GM12873 (cell line): ENCODE data around the gene TMEM131.

Source experiments
- CTCF ChIP-seq: IDR thresholded peaks from 2 replicates; pipeline ENCODE4 v1.5.1; 2012; ENCODE audit warnings: low read depth, mild to moderate bottlenecking, moderate library complexity, low read length, control low read depth; ENCODE audit not compliant: insufficient read depth; ENCODE audit errors: missing control alignments

Gene TMEM131

GRCh38 chr2:97967931-97968627 lies 27.7 kb downstream of the TMEM131 start:
- TF ChIP-seq CTCF = no peak

- no peak for TF ChIP-seq CTCF
Measured at GRCh38 chr2:97967216-97967592, 28.5 kb downstream of the TMEM131 start.

- no peak for TF ChIP-seq CTCF
Measured at GRCh38 chr2:97966545-97967215, 29.1 kb downstream of the TMEM131 start.

- TF ChIP-seq CTCF = no peak
Measured at GRCh38 chr2:97965116-97965515, 30.6 kb downstream of the TMEM131 start.

GRCh38 chr2:97963880-97964279 lies 31.9 kb downstream of the TMEM131 start:
- TF ChIP-seq CTCF = no peak

GRCh38 chr2:97963079-97963406 lies 32.7 kb downstream of the TMEM131 start:
- TF ChIP-seq CTCF = no peak

- no peak for TF ChIP-seq CTCF
Measured at GRCh38 chr2:97961534-97961933, 34.2 kb downstream of the TMEM131 start.
